Esophagus muscularis mucosa (tissue), 4 donors: ENCODE measurements around the gene KLK7.

Experiments
- EP300 ChIP-seq: sonication (generic); formaldehyde crosslinking; IDR thresholded peaks from one replicate; pipeline ENCODE4 v1.6.1; 2017; ENCODE audit warnings: antibody characterized with exemption
- POLR2A ChIP-seq: fragments of 450-650 bp; IDR thresholded peaks from one replicate; pipeline ENCODE4 v1.6.1; 2017; ENCODE audit warnings: antibody characterized with exemption, moderate library complexity, mild to moderate bottlenecking, low read depth
- POLR2AphosphoS5 ChIP-seq, 2 donors: sonication (generic); formaldehyde crosslinking; IDR thresholded peaks; one replicate each; pipeline ENCODE4 v1.6.1; 2017; ENCODE audit warnings: antibody characterized with exemption in 2 of 2
- TF ChIP-seq, protein P1 (sequence below), 3 experiments: fragments of 200-600 bp in 2 of 3; fragments of 450-650 bp in 1 of 3; sonication (generic) in 2 of 3; IDR thresholded peaks; one replicate each; pipeline ENCODE4 v1.5.1; 2017 to 2019; ENCODE audit warnings: antibody characterized with exemption in 3 of 3, mild to moderate bottlenecking in 2 of 3, moderate library complexity in 1 of 3

DNA sequence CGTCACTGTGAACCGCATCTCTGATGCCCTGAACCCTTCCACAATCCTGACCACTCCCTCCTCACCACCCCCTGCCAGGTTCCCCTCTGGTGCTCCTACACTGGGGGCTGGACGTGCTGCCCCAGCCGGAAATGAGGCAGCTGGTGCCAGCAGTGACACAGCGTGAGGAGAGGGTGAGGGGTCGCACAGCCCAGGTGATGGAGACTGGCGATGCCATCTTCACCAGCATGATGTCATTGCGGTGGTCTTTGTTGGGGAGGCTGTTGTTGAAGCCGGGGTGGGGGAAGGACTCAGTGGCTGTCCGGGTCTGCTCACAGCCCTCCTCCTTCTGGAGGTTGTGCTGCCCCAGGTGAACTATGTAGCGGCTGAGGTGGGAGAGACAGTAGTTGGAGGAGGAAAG lies 40.2 kb upstream of the KLK7 start:
- TF ChIP-seq, protein P1, sequence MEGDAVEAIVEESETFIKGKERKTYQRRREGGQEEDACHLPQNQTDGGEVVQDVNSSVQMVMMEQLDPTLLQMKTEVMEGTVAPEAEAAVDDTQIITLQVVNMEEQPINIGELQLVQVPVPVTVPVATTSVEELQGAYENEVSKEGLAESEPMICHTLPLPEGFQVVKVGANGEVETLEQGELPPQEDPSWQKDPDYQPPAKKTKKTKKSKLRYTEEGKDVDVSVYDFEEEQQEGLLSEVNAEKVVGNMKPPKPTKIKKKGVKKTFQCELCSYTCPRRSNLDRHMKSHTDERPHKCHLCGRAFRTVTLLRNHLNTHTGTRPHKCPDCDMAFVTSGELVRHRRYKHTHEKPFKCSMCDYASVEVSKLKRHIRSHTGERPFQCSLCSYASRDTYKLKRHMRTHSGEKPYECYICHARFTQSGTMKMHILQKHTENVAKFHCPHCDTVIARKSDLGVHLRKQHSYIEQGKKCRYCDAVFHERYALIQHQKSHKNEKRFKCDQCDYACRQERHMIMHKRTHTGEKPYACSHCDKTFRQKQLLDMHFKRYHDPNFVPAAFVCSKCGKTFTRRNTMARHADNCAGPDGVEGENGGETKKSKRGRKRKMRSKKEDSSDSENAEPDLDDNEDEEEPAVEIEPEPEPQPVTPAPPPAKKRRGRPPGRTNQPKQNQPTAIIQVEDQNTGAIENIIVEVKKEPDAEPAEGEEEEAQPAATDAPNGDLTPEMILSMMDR (IDR thresholded peaks at IDR 0.05): no peak
- TF ChIP-seq POLR2A (no peak), EP300 (no peak), POLR2AphosphoS5 (IDR thresholded peaks at IDR 0.05) (no peak)
